Hindlimb muscle (tissue), 1 donor: ENCODE measurements around the gene CCN6. TPM values are rescaled to one million over a fixed set of nuclear protein-coding genes. Genes with fewer than 3 reads are reported as not detected.
A peak's percentile ranks its signal among the peaks of the same experiment; 100 is the strongest.
"Not testable (repeated sequence)": the region's sequence is repeated elsewhere in the genome, so short reads cannot be mapped to it uniquely, and the experiment has no call there.

ENCODE experiments used
- DNase-seq: peaks from one replicate; pipeline ENCODE4 v3.0.0-alpha.2; 2013
- polyA plus RNA-seq: library from polyadenylated mRNA; unstranded; fragments of 120-200 nt; gene quantifications from one replicate; pipeline ENCODE4 v1.2.1, GENCODE V29; 2013; ENCODE audit not compliant: insufficient read length

The CCN6 gene
- polyA plus RNA-seq, 1 donor, result 0.28 TPM

- DNase-seq, result no peak
Observed at GRCh38 chr6:112030206-112030960, 23.5 kb upstream of the CCN6 start.

GRCh38 chr6:112030961-112031660 lies 22.8 kb upstream of the CCN6 start:
- peak; percentile 30 for DNase-seq

GRCh38 chr6:112031960-112032359 lies 21.9 kb upstream of the CCN6 start:
- no peak for DNase-seq

DNA sequence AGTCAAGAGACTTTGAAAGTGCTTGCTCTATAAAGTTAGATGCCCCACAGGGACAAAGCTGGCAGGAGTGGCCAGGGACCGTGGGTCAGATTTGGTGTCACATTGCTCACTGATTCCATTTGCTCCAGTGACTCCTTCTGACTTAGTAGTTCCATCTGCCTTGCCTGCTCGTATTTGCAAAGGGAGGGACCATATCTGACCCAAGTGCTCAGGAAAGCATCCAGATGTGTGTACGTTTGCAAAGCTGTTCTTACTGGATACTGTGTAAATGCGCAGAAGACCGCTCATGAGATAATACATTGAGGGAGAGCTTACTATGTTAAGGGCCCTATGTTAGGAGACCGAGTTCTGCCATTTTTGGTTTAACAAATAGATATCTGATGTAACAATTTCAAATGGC lies 21.2 kb upstream of the CCN6 start:
- DNase-seq, result no peak

DNA sequence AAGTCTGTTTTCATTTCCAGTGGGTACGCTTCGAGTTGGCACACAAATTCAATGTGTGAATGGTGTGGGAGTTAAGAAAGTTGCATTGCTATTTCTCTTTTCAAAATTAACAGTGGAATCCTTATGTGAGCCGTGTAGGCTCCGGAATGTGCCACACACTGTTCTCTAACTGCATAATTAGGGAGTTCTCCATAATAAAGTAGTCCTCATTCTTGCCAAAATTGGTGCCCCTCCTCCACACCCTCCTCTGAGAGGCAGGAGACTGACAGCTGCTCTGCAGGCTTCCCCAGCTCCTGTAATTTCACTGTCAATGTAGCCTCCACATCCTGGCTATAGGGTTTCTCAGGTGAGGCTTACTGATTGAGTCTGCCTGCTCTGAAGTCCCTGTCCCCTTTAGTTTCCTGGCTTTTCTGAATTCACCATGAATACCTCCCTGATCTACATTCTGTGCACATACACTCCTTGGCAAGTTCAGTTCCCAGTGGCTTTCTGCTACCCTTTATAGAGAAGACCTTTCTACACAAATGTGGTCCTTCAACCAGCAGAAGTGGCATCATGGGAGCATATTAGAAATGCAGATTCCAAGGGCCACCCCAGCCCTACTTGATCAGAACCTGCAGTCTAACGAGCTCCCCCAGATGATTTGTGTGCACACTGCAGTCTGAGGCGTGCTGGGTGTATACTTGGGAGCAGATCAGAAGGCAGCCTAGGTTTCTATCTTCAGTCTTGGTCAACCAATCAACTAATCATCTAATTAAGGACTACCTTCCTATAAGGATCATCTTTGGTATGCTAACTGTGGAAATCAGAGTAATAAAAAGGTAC lies 19.9 kb upstream of the CCN6 start:
- DNase-seq, result no peak

DNA sequence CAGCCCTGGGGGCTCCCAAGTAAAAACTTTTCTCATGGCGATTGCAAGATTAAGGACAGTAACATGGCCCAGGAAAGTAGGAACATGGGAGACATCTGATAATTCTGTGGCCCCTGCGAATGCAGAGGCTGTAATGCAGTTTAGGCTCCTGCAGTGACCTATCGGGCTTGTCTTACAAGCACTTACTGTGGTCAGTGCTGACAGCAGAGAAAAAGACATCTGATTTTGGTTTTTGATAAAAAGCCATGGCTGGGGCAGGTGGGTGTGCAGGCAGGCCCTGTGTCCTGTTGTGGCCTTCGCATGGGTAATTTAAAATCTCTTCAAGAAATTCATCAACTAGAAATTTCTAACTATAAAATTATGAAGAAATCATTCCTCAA lies 19.3 kb upstream of the CCN6 start:
- DNase-seq, result no peak

GRCh38 chr6:112036088-112036637 lies 17.7 kb upstream of the CCN6 start:
- DNase-seq, result no peak

GRCh38 chr6:112037783-112038216 lies 16.1 kb upstream of the CCN6 start:
- DNase-seq, result no peak

DNA sequence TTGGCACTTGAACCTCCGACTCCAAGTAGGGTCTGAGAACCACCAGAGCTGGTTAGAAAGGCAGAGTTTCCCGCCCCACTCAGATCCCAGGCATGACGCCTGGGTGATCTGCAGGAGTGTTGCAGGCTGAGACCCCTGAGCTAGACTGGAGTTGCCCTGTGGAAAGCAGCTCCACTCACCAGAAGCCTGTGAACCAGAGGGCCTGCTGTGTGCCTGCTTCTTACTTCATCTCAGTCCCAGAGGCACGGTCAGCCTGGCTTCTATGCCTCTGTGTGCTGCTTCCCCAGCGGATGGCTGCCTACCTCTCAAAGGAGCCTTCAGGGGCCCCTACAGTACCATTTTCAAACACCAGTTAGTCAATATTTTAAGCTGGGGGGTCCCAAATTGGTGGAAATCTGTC lies 15.6 kb upstream of the CCN6 start:
- no peak for DNase-seq

DNA sequence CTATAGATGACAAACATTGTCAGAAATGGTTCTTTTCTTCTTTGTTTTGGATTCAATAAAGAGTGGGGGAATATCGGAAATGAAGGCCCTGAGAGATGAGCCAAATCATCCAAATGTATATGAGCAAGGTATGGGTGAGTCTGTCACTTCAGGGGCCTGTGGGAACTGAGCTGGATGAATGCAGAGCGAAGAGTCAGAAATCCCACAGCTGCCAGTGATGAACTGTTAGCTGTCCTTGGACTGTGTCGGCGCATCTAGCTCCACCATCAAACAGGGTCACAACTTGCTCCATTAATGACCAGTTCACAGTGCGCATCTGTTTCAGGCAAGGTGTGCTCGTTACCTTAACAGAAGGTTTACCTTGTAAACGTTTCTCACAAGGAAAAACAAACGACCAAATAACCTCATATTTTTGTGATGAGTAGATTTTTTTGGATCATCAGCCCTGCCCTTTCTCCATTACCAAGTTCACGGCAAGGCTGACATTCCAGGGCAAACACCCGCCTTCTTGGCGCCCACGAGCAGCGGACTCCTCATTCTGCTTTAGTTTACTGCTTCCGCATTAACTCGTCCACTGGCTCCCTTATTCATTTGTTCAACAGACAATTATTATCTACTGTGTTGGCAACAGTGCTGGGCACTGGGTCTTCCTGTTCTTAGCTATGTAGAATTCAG lies 15.0 kb upstream of the CCN6 start:
- no peak for DNase-seq

DNA sequence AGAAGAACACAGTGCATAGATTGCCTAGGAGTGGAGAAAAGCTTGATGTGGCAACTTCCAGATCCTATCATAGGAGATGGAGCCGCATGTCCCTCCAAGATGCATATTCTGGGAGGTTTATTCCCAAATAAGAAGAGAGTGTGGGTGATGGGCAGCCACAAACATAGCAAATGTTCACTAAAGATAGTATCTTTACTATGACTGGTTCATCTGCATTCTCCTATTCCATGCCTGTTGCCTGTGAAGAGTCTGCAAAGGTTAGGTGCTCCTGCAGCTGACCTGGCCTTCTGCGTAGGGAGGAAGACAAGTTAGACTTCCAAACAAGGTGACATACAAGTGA lies 14.5 kb upstream of the CCN6 start:
- DNase-seq, result no peak

- DNase-seq, result no peak
Observed at GRCh38 chr6:112040956-112041355, 12.9 kb upstream of the CCN6 start.

GRCh38 chr6:112041535-112041934 lies 12.4 kb upstream of the CCN6 start:
- no peak for DNase-seq

DNA sequence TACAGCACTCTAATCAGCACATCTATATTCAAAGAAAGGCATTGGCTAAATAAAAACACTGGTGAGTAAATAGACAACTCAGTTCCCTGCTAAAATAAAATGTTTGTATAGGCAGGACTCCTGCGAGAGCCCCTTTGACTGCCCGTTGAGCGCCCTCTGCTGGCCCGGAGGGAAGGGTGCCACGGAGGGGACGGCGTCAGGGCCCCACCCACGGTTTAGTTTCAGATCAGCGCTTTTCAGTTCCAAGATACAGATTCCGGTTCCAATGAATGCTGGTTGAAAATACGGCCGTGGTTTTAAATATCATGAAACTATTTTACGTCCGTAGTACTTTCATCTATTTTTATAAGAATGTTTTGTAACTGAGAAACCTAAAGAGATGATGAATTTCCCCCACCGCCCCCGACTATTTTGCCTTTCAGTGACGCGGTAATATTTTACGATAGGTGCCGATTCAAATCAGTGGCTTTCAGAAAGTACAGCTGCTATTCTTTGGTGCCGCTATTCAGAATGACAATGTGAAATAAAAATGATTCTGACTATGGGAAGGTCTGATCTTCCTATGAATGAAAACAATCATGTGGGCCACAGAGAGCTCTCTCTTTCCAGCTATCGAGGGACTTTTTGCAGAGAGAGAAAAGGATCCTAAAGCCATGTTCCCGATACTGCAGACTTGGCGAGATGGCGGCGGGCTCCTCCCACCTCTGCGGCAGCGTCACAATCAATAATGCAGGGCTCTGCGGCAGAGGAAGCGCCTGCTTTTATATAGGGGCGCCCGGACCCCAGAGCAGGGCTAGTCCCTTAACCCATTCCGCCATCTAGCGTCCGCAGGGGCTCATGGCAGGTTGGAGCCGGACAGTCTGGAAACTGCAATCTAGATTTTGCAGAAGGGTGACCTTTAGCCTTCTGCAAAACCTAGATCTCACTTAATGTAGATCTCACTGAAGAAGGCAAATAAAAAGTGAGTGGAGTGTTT lies 10.6 kb upstream of the CCN6 start:
- peak; percentile 93 for DNase-seq

- no peak for DNase-seq
Observed at GRCh38 chr6:112044196-112044595, 9.7 kb upstream of the CCN6 start.

- DNase-seq, result no peak
Observed at GRCh38 chr6:112044856-112045255, 9.0 kb upstream of the CCN6 start.

DNA sequence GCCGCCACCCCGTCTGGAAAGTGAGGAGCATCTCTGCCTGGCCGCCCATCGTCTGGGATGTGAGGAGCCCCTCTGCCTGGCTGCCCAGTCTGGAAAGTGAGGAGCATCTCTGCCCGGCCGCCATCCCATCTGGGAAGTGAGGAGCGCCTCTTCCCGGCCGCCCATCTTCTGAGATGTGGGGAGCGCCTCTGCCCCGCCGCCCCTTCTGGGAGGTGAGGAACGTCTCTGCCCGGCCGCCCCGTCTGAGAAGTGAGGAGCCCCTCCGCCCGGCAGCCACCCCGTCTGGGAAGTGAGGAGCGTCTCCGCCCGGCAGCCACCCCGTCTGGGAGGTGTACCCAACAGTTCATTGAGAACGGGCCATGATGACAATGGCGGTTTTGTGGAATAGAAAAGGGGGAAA lies 6.4 kb upstream of the CCN6 start:
- DNase-seq, result not testable (repeated sequence)

- DNase-seq, result no peak
Observed at GRCh38 chr6:112049026-112049799, 4.7 kb upstream of the CCN6 start.

- no peak for DNase-seq
Observed at GRCh38 chr6:112049996-112050395, 3.9 kb upstream of the CCN6 start.

GRCh38 chr6:112050429-112050828 lies 3.5 kb upstream of the CCN6 start:
- DNase-seq, result no peak
